Activated T-cell treated with anti-CD3 and anti-CD28 coated beads, Interleukin-2, amount 50 U/mL, for 72 hours (primary cell): ENCODE measurements around the gene SH3RF3. TPM values are rescaled to one million over a fixed set of nuclear protein-coding genes. Genes with fewer than 3 reads are reported as not detected.

ENCODE experiments used
- ATAC-seq, 2 donors: fragments of 150-1000 bp; cut with Tn5 transposase; replicated peaks in 1 of 2; 2 replicates each; pipeline ENCODE4 v1.10.0; 2021; ENCODE audit warnings: moderate library complexity in 2 of 2, mild to moderate bottlenecking in 1 of 2
- DNase-seq, 2 donors: peaks; one replicate each; pipeline ENCODE4 v3.0.0; 2021 to 2022; ENCODE audit warnings: mixed read lengths in 1 of 2
- H3K27ac Mint-ChIP-seq: one replicate; pipeline ENCODE4 v1.8.0; 2022; ENCODE audit warnings: mild to moderate bottlenecking, moderate library complexity, mixed read lengths
- H3K27me3 Mint-ChIP-seq: one replicate; pipeline ENCODE4 v1.8.0; 2022; ENCODE audit warnings: low read depth, mixed read lengths
- H3K36me3 Mint-ChIP-seq, 2 donors: one replicate each; pipeline ENCODE4 v1.8.0; 2022; ENCODE audit warnings: mixed read lengths in 2 of 2, mild to moderate bottlenecking in 1 of 2; ENCODE audit not compliant: insufficient read depth in 2 of 2
- H3K4me1 Mint-ChIP-seq: one replicate; pipeline ENCODE4 v1.8.0; 2022; ENCODE audit warnings: low read depth, mixed read lengths
- H3K4me3 Mint-ChIP-seq, 2 donors: one replicate each; pipeline ENCODE4 v1.8.0; 2022; ENCODE audit warnings: mild to moderate bottlenecking in 2 of 2, mixed read lengths in 2 of 2, moderate library complexity in 2 of 2
- H3K9me3 Mint-ChIP-seq, 2 donors: one replicate each; pipeline ENCODE4 v1.8.0; 2022; ENCODE audit warnings: mixed read lengths in 2 of 2
- total RNA-seq, 2 donors: library from RNA; stranded (reverse); gene quantifications; one replicate each; pipeline ENCODE4 v1.2.3, GENCODE V29; 2022

Gene SH3RF3
- total RNA-seq, 2 donors from 2014 or later, result 1.0 to 1.2 TPM

DNA sequence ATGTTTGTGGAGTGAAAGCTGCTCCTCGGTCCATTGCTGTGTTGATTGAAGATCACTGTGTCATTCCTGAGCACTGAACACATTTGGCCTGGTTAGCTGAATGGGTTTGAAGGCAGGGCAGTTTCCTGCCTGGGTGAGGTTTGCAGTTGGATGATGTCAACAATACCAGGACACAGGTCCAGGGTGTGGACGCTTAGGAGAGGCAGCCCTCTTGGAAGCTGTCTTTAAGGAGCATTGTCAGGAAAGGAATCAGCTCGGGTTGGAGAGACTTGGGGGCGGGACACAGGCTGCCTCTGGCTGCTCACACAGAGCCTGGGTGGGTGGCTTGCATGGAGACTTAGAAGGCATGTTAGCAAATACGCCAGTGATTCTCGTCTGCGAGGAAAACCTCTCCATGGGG lies 247.1 kb downstream of the SH3RF3 start:
- H3K27me3 Mint-ChIP-seq, result no peaks in the 10 kb centered on the region

DNA sequence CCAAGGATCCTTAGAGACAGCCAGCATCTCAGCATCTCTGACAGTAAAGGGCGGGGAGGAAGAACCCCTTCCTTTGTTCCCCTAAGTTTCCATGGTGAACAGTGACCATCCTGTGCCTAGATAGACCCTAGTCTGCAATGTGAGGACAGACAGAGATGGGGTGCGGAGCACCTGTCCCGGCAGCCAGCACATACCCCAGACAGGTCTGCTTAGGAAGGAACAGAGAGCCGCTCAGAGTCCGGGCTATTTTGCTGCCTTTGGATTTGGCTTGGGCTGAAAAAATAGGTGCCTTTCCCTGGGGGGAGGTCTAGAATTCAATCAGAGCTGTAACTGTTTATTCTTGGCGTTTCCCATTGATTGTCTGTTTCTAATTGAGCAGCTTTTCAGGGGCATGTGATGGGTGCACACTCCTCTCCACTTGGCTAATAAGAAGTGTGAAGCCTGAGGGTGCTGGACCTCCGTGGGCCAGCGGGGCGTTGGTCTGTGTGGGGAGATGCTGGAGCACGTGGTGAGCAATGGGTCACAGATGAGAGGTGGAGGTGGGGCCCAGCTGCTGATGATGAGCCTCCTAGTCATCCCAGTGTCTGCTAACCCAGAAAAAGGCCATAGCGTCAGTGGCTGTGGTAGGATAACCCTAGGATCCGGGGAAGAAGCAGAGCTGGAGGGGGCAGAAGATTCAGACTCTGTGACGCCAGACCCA lies 247.9 kb downstream of the SH3RF3 start:
- Mint-ChIP-seq H3K4me1 (no peaks in the 10 kb centered on the region), H3K36me3 (no peaks in the 10 kb centered on the region), H3K27ac (no peak overlapping the region), H3K27me3 (no peaks in the 10 kb centered on the region), H3K9me3 (no peaks in the 10 kb centered on the region), H3K4me3 (no peak overlapping the region)
- ATAC-seq (no peak), DNase-seq (no peak)

More for the DNA sequence above, 247.1 kb downstream of the SH3RF3 start:
- no peaks in the 10 kb centered on the region for H3K4me1 Mint-ChIP-seq
- H3K27ac Mint-ChIP-seq, result no peak overlapping the region
- no peaks in the 10 kb centered on the region for H3K36me3 Mint-ChIP-seq
- H3K4me3 Mint-ChIP-seq, result no peak overlapping the region
- no peak for DNase-seq
- no peak for ATAC-seq
- H3K9me3 Mint-ChIP-seq, result no peaks in the 10 kb centered on the region

DNA sequence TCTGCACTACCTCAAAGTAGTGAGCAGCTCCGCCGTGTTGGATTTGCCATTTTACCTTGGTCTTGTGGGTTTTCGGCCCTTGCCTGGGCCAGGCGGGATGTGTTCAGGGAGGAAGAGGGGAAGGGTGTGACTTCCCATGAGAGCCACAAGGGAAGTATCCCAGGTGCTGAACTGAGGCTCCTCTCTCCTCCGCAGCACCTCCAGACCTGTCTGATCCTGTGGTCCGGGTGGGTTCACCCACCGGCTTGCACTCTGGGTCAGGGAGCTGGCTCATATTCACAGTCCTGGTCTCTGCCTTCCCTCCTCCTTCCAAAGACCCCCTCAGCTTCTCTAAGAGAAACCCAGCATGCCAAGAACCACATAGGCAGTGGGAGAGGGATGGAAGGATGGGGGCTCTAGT lies 249.0 kb downstream of the SH3RF3 start:
- H3K36me3 Mint-ChIP-seq, result no peaks in the 10 kb centered on the region
- H3K4me1 Mint-ChIP-seq, result no peaks in the 10 kb centered on the region
- no peak for ATAC-seq
- no peak overlapping the region for H3K27ac Mint-ChIP-seq
- no peak for DNase-seq
- H3K4me3 Mint-ChIP-seq, result no peak overlapping the region
- no peaks in the 10 kb centered on the region for H3K9me3 Mint-ChIP-seq
- no peaks in the 10 kb centered on the region for H3K27me3 Mint-ChIP-seq

DNA sequence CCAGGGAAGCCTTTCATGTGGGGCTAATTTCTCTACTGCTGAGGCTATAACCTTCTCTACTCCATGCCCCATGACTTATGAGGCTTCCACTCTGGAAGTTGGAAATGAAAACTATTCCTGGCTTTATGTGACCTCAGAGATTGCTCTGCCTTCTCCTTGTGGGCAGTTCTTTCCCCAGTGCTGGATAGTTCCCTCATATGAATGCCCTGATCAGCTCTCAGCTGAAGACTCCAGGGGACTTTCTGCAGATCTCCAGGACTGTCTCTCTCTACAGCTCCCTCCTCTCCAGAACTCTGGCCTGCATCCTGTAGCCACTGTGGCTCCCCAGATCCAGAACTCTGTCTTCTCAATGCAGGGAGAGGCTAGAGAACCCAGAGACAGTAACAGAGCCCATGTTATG lies 249.7 kb downstream of the SH3RF3 start:
- H3K27me3 Mint-ChIP-seq, result no peaks in the 10 kb centered on the region
- H3K36me3 Mint-ChIP-seq, result no peaks in the 10 kb centered on the region
- DNase-seq (no peak), ATAC-seq (no peak)
- H3K4me3 Mint-ChIP-seq, result no peak overlapping the region
- H3K9me3 Mint-ChIP-seq, result no peaks in the 10 kb centered on the region
- no peaks in the 10 kb centered on the region for H3K4me1 Mint-ChIP-seq
- H3K27ac Mint-ChIP-seq, result no peak overlapping the region

DNA sequence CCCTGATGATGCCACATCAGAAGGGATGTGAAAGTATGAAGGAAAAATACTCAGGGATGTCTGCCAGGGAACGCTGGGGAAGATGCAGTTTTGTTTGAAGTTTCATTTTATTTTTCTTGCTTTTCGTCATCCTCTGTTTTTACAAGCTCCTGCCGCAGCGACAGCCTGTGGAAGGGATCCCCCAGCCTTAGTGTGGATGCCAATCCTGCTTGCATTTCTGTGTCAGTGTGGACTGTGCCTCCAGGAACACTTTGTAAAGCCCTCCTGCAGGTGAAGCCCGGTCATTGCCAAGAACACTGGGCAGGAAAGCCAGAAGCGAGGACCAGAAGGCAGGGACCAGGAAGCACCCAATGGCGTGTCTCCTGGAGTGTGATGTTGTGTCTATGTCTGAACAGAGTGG lies 250.5 kb downstream of the SH3RF3 start:
- Mint-ChIP-seq H3K27me3 (no peaks in the 10 kb centered on the region), H3K4me3 (no peak overlapping the region), H3K36me3 (no peaks in the 10 kb centered on the region), H3K4me1 (no peaks in the 10 kb centered on the region), H3K9me3 (no peaks in the 10 kb centered on the region), H3K27ac (no peak overlapping the region)
- DNase-seq (no peak), ATAC-seq (no peak)

DNA sequence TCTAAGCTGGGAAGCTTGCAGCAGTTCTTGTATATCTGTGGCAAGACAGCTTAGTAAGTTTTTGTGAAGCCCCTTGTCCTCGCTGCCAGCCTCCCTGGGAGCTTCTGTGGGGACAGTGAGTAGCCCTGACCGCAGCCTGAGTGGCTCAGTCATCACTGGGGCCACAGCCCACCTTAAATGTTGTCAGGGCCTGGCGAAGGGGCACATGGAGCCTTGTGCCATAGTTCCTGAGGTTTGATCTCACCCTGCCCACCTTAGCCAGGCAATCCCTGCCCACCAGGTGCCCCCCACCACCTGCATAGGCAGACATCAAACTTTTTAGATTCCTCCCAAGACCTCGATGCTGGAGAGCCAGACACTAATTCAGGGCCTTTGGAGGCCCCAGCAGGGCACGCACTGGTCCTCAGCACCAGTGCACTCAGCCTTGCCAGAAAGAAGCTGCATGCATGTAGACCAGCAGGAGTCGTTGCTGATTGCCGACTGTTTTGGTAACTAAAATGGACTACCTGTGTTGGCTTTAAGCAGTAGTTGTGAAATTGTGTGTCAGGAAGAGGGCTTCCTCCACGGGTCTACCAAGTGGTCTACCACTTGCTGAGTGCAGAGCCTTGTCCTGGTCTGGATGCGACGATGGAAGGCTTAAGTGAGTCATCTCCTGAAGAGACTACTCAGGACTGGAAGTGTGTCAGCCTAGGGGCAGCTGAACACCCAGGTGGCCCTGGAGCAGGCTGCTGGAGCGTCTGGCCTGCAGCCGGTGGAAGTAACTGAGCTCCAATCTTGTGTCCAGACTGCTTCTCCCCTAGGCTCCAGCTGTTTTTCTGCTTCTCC lies 251.7 kb downstream of the SH3RF3 start:
- H3K27ac Mint-ChIP-seq, result no peak overlapping the region
- no peaks in the 10 kb centered on the region for H3K4me1 Mint-ChIP-seq
- no peaks in the 10 kb centered on the region for H3K27me3 Mint-ChIP-seq
- no peak for ATAC-seq
- no peak overlapping the region for H3K4me3 Mint-ChIP-seq
- H3K36me3 Mint-ChIP-seq, result no peaks in the 10 kb centered on the region
- H3K9me3 Mint-ChIP-seq, result no peaks in the 10 kb centered on the region
- DNase-seq, result no peak

DNA sequence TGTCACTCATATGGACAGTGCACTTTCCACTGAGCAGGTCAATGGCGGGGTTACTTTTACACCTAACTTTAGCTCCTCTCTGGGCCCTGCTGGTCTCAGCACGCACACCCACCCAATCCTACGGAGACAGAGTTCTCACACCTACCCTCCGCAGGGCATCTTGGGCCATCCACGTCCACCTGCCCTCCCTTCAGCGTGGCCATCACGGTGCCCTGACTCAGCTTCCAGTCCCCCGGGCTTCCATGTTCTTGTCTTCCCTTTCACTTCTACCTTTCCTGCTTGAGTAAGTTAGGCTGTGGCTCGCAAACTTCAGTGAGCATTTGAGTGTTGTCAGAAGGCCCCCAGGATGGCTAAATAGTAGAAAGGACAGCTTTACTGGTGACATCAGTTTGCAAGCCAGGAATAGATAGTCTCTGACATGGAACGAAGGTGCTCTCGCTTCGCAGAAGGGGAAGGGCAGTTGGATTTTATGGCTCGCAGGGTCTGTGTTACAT lies 252.4 kb downstream of the SH3RF3 start:
- DNase-seq (no peak), ATAC-seq (no peak)
- H3K4me1 Mint-ChIP-seq, result no peaks in the 10 kb centered on the region
- no peak overlapping the region for H3K4me3 Mint-ChIP-seq
- H3K27ac Mint-ChIP-seq, result no peak overlapping the region
- H3K27me3 Mint-ChIP-seq, result no peaks in the 10 kb centered on the region
- no peaks in the 10 kb centered on the region for H3K36me3 Mint-ChIP-seq
- no peaks in the 10 kb centered on the region for H3K9me3 Mint-ChIP-seq

DNA sequence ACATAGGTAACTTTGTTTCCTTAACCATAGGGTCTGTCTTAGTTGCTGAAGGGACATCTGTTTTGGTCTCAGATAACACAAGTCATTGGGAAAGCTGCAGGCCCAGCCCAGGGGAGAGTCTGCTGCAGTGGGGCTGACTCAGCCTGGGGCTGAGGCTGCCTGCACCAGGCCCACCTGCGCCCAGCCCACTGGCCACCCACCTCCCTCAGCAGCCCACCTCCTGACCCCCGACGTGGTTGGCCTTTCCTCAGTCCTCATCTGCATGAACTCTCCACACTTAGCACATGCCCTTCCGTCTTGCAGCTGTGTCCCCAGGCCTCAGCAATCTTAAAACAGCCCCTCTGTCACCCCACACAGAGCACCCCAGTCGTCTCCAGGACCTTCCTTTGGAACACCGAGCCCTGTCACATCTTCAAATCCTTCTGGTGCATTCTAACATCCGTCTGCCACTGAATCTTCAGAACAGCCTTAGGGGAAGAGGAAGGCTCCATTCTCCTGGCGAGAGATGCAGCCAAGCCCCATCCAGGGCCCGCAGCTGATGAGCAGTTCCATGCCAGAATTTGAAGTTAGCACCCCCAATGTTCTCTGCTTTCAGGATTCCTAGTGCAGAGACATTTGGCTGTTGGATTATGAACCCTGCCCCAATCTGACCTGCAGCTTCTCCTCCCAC lies 253.4 kb downstream of the SH3RF3 start:
- Mint-ChIP-seq H3K27ac (no peak overlapping the region), H3K36me3 (no peaks in the 10 kb centered on the region), H3K27me3 (no peaks in the 10 kb centered on the region), H3K9me3 (no peaks in the 10 kb centered on the region), H3K4me1 (no peaks in the 10 kb centered on the region), H3K4me3 (no peak overlapping the region)
- ATAC-seq (no peak), DNase-seq (no peak)

DNA sequence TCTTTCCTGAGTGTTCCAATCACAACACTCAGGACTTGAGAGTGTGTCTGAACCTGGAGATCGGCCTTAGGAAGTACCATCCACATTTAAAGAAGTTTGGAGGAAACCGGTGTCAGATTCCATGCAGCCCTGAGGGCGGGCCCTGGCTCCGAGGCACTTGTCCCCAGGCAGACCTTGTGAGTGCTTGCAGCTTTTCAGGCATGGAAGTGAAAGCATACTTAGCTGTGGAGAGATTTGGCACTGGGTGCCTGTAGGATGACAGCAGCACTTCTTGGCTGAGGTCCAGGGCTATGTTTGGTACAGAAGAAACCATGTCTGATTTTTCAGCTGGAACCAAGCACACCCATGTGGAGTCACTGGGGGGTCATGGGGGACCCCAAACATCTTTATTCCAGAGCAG lies 253.9 kb downstream of the SH3RF3 start:
- DNase-seq (no peak), ATAC-seq (no peak)
- H3K27me3 Mint-ChIP-seq, result no peaks in the 10 kb centered on the region
- no peak overlapping the region for H3K4me3 Mint-ChIP-seq
- H3K27ac Mint-ChIP-seq, result no peak overlapping the region
- H3K9me3 Mint-ChIP-seq, result no peaks in the 10 kb centered on the region
- no peaks in the 10 kb centered on the region for H3K36me3 Mint-ChIP-seq
- no peaks in the 10 kb centered on the region for H3K4me1 Mint-ChIP-seq

DNA sequence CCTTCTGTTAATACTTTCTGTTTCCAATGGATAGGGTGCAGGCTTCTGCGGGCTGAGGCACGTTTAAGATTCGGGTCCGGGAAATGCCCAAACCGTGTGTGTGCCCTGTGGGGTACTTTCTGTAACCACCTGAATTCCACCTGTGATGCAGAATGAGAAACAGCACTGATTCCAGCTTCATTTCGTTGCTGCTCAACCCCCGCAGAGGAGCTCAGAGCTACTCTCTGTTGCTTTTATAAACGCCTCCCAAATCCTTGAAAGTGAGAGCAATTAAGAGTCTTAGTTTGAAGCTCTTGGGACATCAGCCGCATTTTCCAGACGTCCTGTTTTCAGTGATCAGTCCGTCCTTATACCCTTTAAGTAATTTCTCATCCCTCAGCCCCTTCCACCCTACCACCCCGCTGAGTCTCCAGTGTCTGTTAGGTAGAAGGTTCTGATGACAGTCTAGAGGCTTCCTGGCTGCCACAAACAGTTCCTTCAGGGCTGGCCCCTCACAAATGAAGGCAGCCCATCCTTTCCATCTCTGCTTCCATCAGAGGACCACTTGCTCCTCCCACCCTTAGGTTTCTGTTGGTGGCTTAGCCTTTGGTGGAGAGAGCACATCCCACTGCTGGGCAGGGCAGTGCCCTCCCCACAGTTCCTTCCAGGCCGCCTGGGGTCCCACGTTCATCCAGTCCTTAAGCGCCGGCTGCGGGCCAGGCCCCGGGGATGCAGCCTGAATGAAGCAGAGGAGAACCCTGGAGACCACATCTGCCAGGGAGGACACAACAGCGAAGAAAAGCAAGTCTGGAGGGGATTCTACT lies 254.7 kb downstream of the SH3RF3 start:
- H3K36me3 Mint-ChIP-seq, result no peaks in the 10 kb centered on the region
- no peaks in the 10 kb centered on the region for H3K27me3 Mint-ChIP-seq
- H3K27ac Mint-ChIP-seq, result no peak overlapping the region
- no peaks in the 10 kb centered on the region for H3K9me3 Mint-ChIP-seq
- no peaks in the 10 kb centered on the region for H3K4me1 Mint-ChIP-seq
- H3K4me3 Mint-ChIP-seq, result no peak overlapping the region
- ATAC-seq (no peak), DNase-seq (no peak)

DNA sequence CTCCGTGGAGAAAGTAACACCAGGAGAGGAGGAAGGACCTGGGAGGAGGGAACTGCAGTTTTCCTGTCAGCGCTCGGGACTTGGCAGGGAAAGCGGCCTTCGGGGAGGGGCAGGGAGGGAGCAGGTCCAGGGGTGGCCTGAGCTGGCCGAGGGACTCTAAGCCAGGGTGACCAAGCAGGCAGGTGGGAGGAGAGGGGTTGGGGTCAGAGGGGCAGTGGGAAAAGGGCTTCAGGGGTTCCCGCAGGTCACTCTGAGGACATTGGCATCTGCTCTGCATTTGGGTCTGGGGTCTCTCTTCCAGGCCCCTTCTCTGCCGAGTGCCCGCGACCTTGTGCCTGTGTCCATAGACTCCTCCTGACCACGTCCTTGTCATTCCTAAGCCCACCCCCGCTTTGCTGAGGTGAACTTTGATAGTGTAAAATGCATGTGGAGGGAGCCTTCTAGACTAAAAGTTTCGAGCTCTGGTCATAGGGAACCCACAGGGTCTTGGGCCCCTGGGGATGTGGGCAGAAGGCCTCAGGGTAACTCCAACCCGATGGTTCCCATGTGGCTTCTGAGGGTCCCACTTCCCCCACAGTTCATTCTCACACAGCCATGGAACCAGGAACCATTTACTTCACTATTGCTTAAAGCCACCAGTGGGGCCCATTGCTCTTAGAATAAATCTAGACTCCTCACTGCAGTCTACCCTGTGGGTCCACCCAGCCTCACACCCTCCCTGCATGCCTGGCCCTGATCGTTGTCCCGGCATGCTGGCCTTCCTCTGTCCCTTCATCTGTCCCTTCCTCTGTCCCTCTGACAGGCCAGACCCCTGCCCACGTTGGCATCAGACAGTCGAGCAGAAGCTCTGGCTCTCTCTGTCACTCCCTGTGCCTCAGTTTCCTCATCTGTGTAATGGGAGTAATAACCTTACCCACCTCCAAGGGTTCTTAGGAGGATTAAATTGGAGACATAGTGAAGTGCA lies 255.6 kb downstream of the SH3RF3 start:
- Mint-ChIP-seq H3K4me3 (no peak overlapping the region), H3K4me1 (no peaks in the 10 kb centered on the region), H3K9me3 (no peaks in the 10 kb centered on the region), H3K36me3 (no peaks in the 10 kb centered on the region), H3K27ac (no peak overlapping the region), H3K27me3 (no peaks in the 10 kb centered on the region)
- ATAC-seq, result no peak
- no peak for DNase-seq

DNA sequence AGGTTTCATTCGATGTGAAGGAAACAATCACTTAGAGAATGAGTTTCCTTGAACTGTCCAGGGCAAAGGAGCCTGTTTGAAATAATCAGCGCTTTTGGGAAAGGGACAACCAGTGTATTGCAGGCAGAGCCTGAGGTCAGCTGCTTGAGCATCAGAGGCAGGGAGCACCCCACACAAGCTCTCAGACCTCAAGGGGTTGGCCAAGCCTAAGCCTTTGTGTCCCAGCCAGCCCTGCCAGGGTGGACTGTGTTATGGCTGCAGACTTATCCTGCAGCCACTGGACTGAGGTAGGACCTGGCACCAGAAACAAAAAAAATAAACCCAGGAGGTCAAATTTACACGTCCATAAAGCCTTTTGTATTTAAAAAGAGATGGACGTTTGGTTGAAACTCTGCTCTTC lies 256.5 kb downstream of the SH3RF3 start:
- no peak for ATAC-seq
- Mint-ChIP-seq H3K4me1 (no peaks in the 10 kb centered on the region), H3K9me3 (no peaks in the 10 kb centered on the region), H3K36me3 (no peaks in the 10 kb centered on the region), H3K4me3 (no peak overlapping the region), H3K27ac (no peak overlapping the region), H3K27me3 (no peaks in the 10 kb centered on the region)
- DNase-seq, result no peak
